Inflammatory macrophage treated with lipopolysaccharide for 4 hours (primary cell): ENCODE measurements around the gene TMEM272.

Experiments used
- DNase-seq: peaks from one replicate; pipeline ENCODE4 v3.0.0-alpha.2; 2020

TMEM272 gene

GRCh38 chr13:51804295-51805172, 40.4 kb downstream of the TMEM272 start:
- peak; percentile 76 for DNase-seq

- peak; percentile 94 for DNase-seq
These were observed 41.3 kb downstream of the TMEM272 start, which contains the start of gene DHRS12 for GRCh38 chr13:51803422-51804294. DHRS12 (minus strand) TSS chr13:51804163; CDS start chr13:51799659, 4,504 bp downstream.

- DNase-seq: no peak
These were observed 42.2 kb downstream of the TMEM272 start for GRCh38 chr13:51802631-51803418.

- peak; percentile 37 for DNase-seq
These were observed 43.3 kb downstream of the TMEM272 start for GRCh38 chr13:51801631-51802099.

- no peak for DNase-seq
These were observed 44.5 kb downstream of the TMEM272 start for GRCh38 chr13:51800486-51800885.

- DNase-seq: no peak
These were observed 45.7 kb downstream of the TMEM272 start for GRCh38 chr13:51799261-51799660.

- DNase-seq: no peak
These were observed 47.1 kb downstream of the TMEM272 start for GRCh38 chr13:51797664-51798488.

GRCh38 chr13:51796546-51796945, 48.4 kb downstream of the TMEM272 start:
- no peak for DNase-seq

- DNase-seq: no peak
These were observed 49.6 kb downstream of the TMEM272 start for GRCh38 chr13:51795419-51795818.

- DNase-seq: no peak
These were observed 50.0 kb downstream of the TMEM272 start for GRCh38 chr13:51794964-51795363.

GRCh38 chr13:51793570-51794271, 51.3 kb downstream of the TMEM272 start:
- peak; percentile 67 for DNase-seq

- DNase-seq: no peak
These were observed 58.3 kb downstream of the TMEM272 start for GRCh38 chr13:51786425-51787265.

- no peak for DNase-seq
These were observed 59.1 kb downstream of the TMEM272 start for GRCh38 chr13:51785712-51786424.

GRCh38 chr13:51784097-51784496, 60.9 kb downstream of the TMEM272 start:
- no peak for DNase-seq

GRCh38 chr13:51783428-51784094, 61.4 kb downstream of the TMEM272 start:
- no peak for DNase-seq

- no peak for DNase-seq
These were observed 62.8 kb downstream of the TMEM272 start for GRCh38 chr13:51782026-51782710.

- no peak for DNase-seq
These were observed 63.5 kb downstream of the TMEM272 start for GRCh38 chr13:51781246-51782022.
